Ovary (tissue), 9 donors: ENCODE data around the gene NAT16. TPM values are rescaled to one million over a fixed set of nuclear protein-coding genes. Genes with fewer than 3 reads are reported as not detected.
"Not testable (repeated sequence)": the region's sequence is repeated elsewhere in the genome, so short reads cannot be mapped to it uniquely, and the experiment has no call there.

Experiments
- DNase-seq, 5 donors: peaks; one replicate each; pipeline ENCODE4 v3.0.0-alpha.2; 2019 to 2020
- H3K27ac ChIP-seq, 2 donors: fragments of 200-600 bp; one replicate each; pipeline versions ENCODE4 v1.5.1 to v1.8.0; 2019 to 2022
- H3K27me3 ChIP-seq: fragments of 200-600 bp; one replicate; pipeline ENCODE4 v1.8.0; 2022
- H3K36me3 ChIP-seq: fragments of 200-600 bp; sonication (generic); one replicate; pipeline ENCODE4 v1.5.1; 2019
- H3K4me1 ChIP-seq: one replicate; pipeline ENCODE4 v1.8.1; 2013; ENCODE audit warnings: mild to moderate bottlenecking, moderate library complexity; ENCODE audit not compliant: insufficient read depth
- H3K4me3 ChIP-seq: fragments of 200-600 bp; sonication (generic); one replicate; pipeline ENCODE4 v1.5.1; 2017
- H3K9me3 ChIP-seq, 2 donors: fragments of 200-600 bp in 1 of 2; sonication (generic) in 1 of 2; one replicate each; pipeline versions ENCODE4 v1.5.1 to v1.8.1; 2013 to 2019; ENCODE audit warnings: mild to moderate bottlenecking in 1 of 2, moderate library complexity in 1 of 2
- EP300 ChIP-seq: sonication (generic); formaldehyde crosslinking; IDR thresholded peaks from one replicate; pipeline ENCODE4 v1.6.1; 2017; ENCODE audit warnings: antibody characterized with exemption
- POLR2A ChIP-seq: fragments of 450-650 bp; IDR thresholded peaks from one replicate; pipeline ENCODE4 v1.6.1; 2017; ENCODE audit warnings: antibody characterized with exemption, mild to moderate bottlenecking, moderate library complexity
- WGBS, 3 donors: extraction: QIAGEN DNeasy Blood & Tissue Kit in 1 of 3; methylation state at CpG; one replicate each; pipeline versions ENCODE4 v1.1.5 to v1.1.7; 2013 to 2017; 5-methylcytosine and 5-hydroxymethylcytosine counted together
- intact Hi-C, 4 donors: fragments of 100-400 bp; cut with DNase I; formaldehyde crosslinking; loops; one replicate each; pipeline versions ENCODE4 v1.11.0 to v1.15.1; 2022 to 2023
- polyA plus RNA-seq, 2 donors: library from polyadenylated mRNA; stranded (reverse); fragments of 200-250 nt in 1 of 2; fragments of 350-450 nt in 1 of 2; fragmentation: Illumina TruSeq in 1 of 2; extraction: RNeasy Lipid Tissue Mini Kit (QIAGEN cat#74804) in 1 of 2; gene quantifications; one replicate each; pipeline ENCODE4 v1.2.3, GENCODE V29; 2013 to 2014
- total RNA-seq, 7 donors: library from RNA; depleted of rRNA in 2 of 7; stranded (reverse); fragments of >200 nt in 2 of 7; fragmentation: NEBNext Ultra II Directional in 3 of 7; extraction: Animal tissue kit (Norgen Biotek cat#: 25700) in 3 of 7; gene quantifications; one replicate each; pipeline versions ENCODE4 v1.1.0 to v1.2.4, GENCODE V29; 2016 to 2023
- TF ChIP-seq, protein P1 (sequence below), 3 donors: fragments of 450-650 bp in 2 of 3; fragments of 200-600 bp in 1 of 3; IDR thresholded peaks; one replicate each; pipeline versions ENCODE4 v1.5.1 to v1.8.0; 2016 to 2022; ENCODE audit warnings: antibody characterized with exemption in 3 of 3, mild to moderate bottlenecking in 1 of 3
- donor health status: DM: no; HTN: no; CAD: no; lungs with moderate emphysema.
- donor health status: DM: no; HTN: no; CAD: no.
- donor health status: Bipolar disorder and iron deficiency.
- donor health status: DM: yes; HTN: yes; CAD: no.
- donor health status: DM: no; HTN: no; CAD: no.
- donor health status: DM: yes; HTN: yes; CAD: no.

The NAT16 gene
- total and polyA plus RNA-seq, 9 donors, result not detected

DNA sequence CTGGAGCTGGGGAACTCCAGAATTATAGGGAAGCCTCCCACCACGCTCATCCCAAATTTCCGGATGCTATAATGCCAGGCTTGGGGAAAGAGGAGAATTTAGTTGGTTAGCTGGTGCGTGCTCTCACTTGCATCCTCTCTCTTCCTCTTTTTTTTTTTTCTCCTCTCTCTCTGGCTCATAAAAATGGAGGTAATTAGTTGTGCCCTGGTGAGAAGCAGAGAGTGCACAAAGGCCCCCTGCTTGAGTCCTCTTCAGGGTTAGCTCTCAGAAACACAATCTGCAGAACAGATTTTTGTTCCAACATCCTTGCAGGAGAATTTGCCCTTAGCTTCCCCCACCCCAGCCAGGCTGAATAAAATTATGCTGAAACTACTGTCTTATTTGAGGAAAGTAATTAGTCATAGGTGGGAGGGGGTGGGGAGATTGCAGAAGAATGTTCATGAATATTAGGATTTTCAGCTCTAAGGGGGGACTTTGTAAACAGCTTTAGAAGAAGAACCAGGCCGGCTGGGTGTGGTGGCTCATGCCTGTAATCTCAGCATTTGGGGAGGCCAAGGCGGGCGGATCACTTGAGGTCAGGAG lies 45.6 kb downstream of the NAT16 start:
- Histone ChIP-seq H3K4me1 (no peaks in the 10 kb centered on the region), H3K9me3 (no peaks in the 10 kb centered on the region), H3K27ac (no peak overlapping the region), H3K36me3 (no peaks in the 10 kb centered on the region), H3K4me3 (no peak overlapping the region), H3K27me3 (no peaks in the 10 kb centered on the region)
- TF ChIP-seq POLR2A (no peak), EP300 (no peak)
- TF ChIP-seq, protein P1, sequence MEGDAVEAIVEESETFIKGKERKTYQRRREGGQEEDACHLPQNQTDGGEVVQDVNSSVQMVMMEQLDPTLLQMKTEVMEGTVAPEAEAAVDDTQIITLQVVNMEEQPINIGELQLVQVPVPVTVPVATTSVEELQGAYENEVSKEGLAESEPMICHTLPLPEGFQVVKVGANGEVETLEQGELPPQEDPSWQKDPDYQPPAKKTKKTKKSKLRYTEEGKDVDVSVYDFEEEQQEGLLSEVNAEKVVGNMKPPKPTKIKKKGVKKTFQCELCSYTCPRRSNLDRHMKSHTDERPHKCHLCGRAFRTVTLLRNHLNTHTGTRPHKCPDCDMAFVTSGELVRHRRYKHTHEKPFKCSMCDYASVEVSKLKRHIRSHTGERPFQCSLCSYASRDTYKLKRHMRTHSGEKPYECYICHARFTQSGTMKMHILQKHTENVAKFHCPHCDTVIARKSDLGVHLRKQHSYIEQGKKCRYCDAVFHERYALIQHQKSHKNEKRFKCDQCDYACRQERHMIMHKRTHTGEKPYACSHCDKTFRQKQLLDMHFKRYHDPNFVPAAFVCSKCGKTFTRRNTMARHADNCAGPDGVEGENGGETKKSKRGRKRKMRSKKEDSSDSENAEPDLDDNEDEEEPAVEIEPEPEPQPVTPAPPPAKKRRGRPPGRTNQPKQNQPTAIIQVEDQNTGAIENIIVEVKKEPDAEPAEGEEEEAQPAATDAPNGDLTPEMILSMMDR (IDR thresholded peaks at IDR 0.05), result no peak
- 55 to 76% (median 75%) methylated on average over 6 of the region's 6 CpGs for WGBS, 3 donors
- peak in 1 of 5 donors; percentile 28 for DNase-seq
- intact Hi-C loops, result loop anchor here in 2 of 4 donors (10.0 kb wide), 2 partner anchors 50 to 240 kb away; partner anchors contain the start of genes TRIM56 (in 2 of the 2) and ACHE (in 1 of the 2)

DNA sequence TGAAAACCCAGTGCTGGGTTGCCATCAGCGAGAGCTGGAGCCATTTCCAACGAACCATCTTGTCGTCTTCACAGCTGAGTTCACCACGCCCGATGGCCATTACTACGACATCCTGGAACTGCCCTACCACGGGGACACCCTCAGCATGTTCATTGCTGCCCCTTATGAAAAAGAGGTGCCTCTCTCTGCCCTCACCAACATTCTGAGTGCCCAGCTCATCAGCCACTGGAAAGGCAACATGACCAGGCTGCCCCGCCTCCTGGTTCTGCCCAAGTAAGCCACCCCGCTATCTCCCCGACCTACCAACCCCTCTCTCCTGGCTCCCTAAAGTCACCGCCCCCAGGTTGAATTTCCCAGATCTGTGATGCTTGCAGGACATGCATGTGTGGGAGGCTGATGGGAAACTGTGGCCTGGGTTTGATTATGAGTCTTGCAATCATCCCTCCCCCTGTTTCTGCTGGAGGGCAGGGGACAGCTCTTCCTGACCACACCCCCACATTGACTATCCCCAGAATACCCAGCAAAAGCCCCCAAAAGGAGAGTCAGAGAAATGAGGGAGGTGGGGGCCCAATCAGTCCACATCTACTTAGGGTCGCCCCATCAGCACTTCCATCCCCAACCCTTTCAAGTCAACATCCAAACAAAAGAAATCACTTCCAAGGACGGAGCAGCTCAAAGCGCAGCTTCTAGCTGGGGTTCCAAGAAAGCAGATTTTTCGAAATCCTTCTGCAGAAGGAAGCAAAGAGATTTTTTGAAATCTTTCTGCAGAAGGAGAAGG lies 46.3 kb downstream of the NAT16 start:
- intact Hi-C loops, result loop anchor here in 2 of 4 donors (10.0 kb wide), 2 partner anchors 49 to 239 kb away; partner anchors contain the start of genes TRIM56 (in 2 of the 2) and ACHE (in 1 of the 2)
- Histone ChIP-seq H3K27me3 (no peaks in the 10 kb centered on the region), H3K4me1 (no peaks in the 10 kb centered on the region), H3K27ac (no peak overlapping the region), H3K9me3 (no peaks in the 10 kb centered on the region), H3K4me3 (no peak overlapping the region), H3K36me3 (no peaks in the 10 kb centered on the region)
- 83 to 86% (median 85%) methylated on average over 15 of the region's 15 CpGs for WGBS, 3 donors
- peak in 1 of 5 donors; percentile 30 for DNase-seq
- TF ChIP-seq, protein P1 (IDR thresholded peaks at IDR 0.05), result no peak
- TF ChIP-seq POLR2A, result no peak
- TF ChIP-seq EP300, result no peak

DNA sequence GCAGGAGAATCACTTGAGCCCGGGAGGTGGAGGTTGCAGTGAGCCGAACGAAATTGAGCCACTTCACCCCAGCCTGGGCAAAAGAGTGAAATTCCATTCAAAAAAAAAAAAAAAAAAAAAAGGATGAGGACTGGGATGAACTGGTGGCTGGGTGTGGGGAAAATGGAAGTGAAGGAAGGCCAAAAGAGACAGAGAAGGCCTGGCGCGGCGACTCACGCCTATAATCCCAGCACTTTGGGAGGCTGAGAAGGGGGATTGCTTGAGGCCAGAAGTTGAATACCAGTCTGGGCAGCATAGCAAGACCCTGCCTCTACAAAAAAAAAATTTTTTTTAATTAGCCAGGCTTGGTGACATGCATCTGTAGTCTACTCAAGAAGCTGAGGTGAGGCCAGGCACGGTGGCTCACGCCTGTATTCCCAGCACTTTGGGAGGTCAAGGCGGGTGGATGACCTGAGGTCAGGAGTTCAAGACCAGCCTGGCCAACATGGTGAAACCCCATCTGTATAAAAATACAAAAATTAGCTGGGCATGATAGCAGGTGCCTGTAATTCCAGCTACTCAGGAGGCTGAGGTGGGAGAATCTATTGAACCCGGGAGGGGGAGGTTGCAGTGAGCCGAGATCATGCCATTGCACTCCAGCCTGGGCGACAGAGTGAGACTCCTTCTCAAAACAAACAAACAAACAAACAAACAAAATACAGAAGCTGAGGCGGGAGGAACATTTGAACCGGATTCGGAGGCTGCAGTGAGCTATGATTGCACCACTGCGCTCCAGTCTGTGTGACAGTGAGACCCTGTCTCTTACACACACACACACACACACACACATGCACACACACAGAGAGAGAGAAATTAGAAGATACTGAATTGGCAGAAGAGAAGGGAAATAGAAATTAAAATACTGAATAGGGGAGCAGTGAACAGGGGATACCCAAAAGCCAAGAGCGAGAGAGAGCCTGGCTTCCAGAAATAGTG lies 47.2 kb downstream of the NAT16 start:
- intact Hi-C loops, result loop anchor here in 2 of 4 donors (10.0 kb wide), 2 partner anchors 48 to 238 kb away; partner anchors contain the start of genes TRIM56 (in 2 of the 2) and ACHE (in 1 of the 2)
- not testable (repeated sequence) for H3K27me3 ChIP-seq, H3K27ac ChIP-seq, H3K4me3 ChIP-seq, H3K36me3 ChIP-seq, H3K9me3 ChIP-seq, H3K4me1 ChIP-seq
- DNase-seq, result peak in 1 of 5 donors; percentile 32
- 89 to 91% (median 91%) methylated on average over 18 of the region's 18 CpGs for WGBS, 3 donors

DNA sequence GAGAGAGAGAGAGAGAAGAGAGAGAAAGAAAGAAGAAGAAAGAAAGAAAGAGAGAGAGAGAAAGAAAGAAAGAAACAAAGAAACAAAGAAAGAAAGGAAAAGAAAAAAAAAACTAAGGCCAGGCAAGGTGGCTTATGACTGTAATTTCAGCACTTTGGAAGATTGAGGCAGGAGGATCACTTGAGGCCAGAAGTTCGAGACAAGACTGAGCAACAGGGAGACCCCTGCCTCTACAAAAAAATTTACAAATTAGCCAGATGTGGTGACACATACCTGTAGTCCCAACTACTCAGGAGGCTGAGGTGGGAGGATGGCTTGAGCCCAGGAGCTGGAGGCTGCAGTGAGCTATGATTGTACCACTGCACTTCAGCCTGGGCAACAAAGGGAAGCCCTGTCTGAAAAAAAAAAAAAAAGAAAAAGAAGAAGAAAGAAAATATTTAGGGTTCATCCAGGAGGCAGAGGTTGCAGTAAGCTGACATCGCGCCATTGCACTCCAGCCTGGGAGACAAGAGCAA lies 50.4 kb downstream of the NAT16 start:
- Histone ChIP-seq H3K27me3 (no peaks in the 10 kb centered on the region), H3K4me1 (peaks cover 20% of the 10 kb centered on the region), H3K4me3 (no peak overlapping the region), H3K9me3 (no peaks in the 10 kb centered on the region), H3K36me3 (no peaks in the 10 kb centered on the region), H3K27ac (no peak overlapping the region)
- 91 to 93% (median 92%) methylated on average over 3 of the region's 3 CpGs for WGBS, 3 donors
- intact Hi-C loops, result loop anchor here (2.0 to 10.0 kb wide), 4 partner anchors 42 to 235 kb away; partner anchors contain the start of genes TRIM56 (in 3 of the 4) and ACHE (in 1 of the 4)
- TF ChIP-seq, protein P1 (IDR thresholded peaks at IDR 0.05), result no peak
- TF ChIP-seq EP300, result no peak
- TF ChIP-seq POLR2A, result no peak
- peak in 1 of 5 donors; percentile 10 for DNase-seq
